ENCODE results near the gene TMEM107.

TMEM107 gene

GRCh38 chr17:8141045-8141444, 35.1 kb downstream of the TMEM107 start:
- no peaks in the 10 kb centered on the region for H3K27me3 Mint-ChIP-seq
- H3K4me1 Mint-ChIP-seq = peaks cover 3% of the 10 kb centered on the region
- H3K36me3 Mint-ChIP-seq = peaks cover 52% of the 10 kb centered on the region
- no peak for ATAC-seq
- H3K27ac Mint-ChIP-seq = no peak overlapping the region
- H3K4me3 Mint-ChIP-seq = no peak overlapping the region
- no peaks in the 10 kb centered on the region for H3K9me3 Mint-ChIP-seq

GRCh38 chr17:8140065-8141029, 35.8 kb downstream of the TMEM107 start:
- H3K4me3 Mint-ChIP-seq = no peak overlapping the region
- H3K9me3 Mint-ChIP-seq = no peaks in the 10 kb centered on the region
- no peaks in the 10 kb centered on the region for H3K27me3 Mint-ChIP-seq
- no peaks in the 10 kb centered on the region for H3K4me1 Mint-ChIP-seq
- peaks cover 45% of the 10 kb centered on the region for H3K36me3 Mint-ChIP-seq
- H3K27ac Mint-ChIP-seq = no peak overlapping the region
- no peak for ATAC-seq

- Mint-ChIP-seq H3K36me3 (peaks cover 31% of the 10 kb centered on the region), H3K27me3 (no peaks in the 10 kb centered on the region), H3K4me3 (no peak overlapping the region), H3K4me1 (no peaks in the 10 kb centered on the region), H3K9me3 (no peaks in the 10 kb centered on the region), H3K27ac (no peak overlapping the region)
- peak; percentile 98 for ATAC-seq
Observed at GRCh38 chr17:8138672-8139371, 37.4 kb downstream of the TMEM107 start.

- H3K27ac Mint-ChIP-seq = no peak overlapping the region
- no peaks in the 10 kb centered on the region for H3K9me3 Mint-ChIP-seq
- no peaks in the 10 kb centered on the region for H3K4me1 Mint-ChIP-seq
- H3K27me3 Mint-ChIP-seq = no peaks in the 10 kb centered on the region
- H3K4me3 Mint-ChIP-seq = no peak overlapping the region
- H3K36me3 Mint-ChIP-seq = peaks cover 26% of the 10 kb centered on the region
- ATAC-seq = peak; percentile 65
Observed at GRCh38 chr17:8138374-8138671, 37.9 kb downstream of the TMEM107 start.

- H3K4me3 Mint-ChIP-seq = no peak overlapping the region
- ATAC-seq = no peak
- H3K4me1 Mint-ChIP-seq = no peaks in the 10 kb centered on the region
- H3K27me3 Mint-ChIP-seq = no peaks in the 10 kb centered on the region
- H3K27ac Mint-ChIP-seq = no peak overlapping the region
- H3K36me3 Mint-ChIP-seq = peaks cover 21% of the 10 kb centered on the region
- no peaks in the 10 kb centered on the region for H3K9me3 Mint-ChIP-seq
Observed at GRCh38 chr17:8137645-8138373, 38.4 kb downstream of the TMEM107 start.

GRCh38 chr17:8133941-8134340, 42.2 kb downstream of the TMEM107 start:
- H3K36me3 Mint-ChIP-seq = no peaks in the 10 kb centered on the region
- peaks cover 17% of the 10 kb centered on the region for H3K27me3 Mint-ChIP-seq
- no peak for ATAC-seq
- H3K4me3 Mint-ChIP-seq = no peak overlapping the region
- H3K9me3 Mint-ChIP-seq = no peaks in the 10 kb centered on the region
- no peaks in the 10 kb centered on the region for H3K4me1 Mint-ChIP-seq
- no peak overlapping the region for H3K27ac Mint-ChIP-seq

GRCh38 chr17:8133399-8133798, 42.8 kb downstream of the TMEM107 start:
- Mint-ChIP-seq H3K9me3 (no peaks in the 10 kb centered on the region), H3K27ac (no peak overlapping the region), H3K4me1 (no peaks in the 10 kb centered on the region), H3K36me3 (no peaks in the 10 kb centered on the region), H3K27me3 (peaks cover 18% of the 10 kb centered on the region), H3K4me3 (no peak overlapping the region)
- ATAC-seq = no peak

GRCh38 chr17:8131844-8132441, 44.2 kb downstream of the TMEM107 start:
- no peak for ATAC-seq
- peaks cover 25% of the 10 kb centered on the region for H3K27me3 Mint-ChIP-seq
- peaks cover 6% of the 10 kb centered on the region for H3K4me1 Mint-ChIP-seq

GRCh38 chr17:8128125-8128784, 47.9 kb downstream of the TMEM107 start:
- H3K27ac Mint-ChIP-seq = no peak overlapping the region
- peaks cover 62% of the 10 kb centered on the region for H3K27me3 Mint-ChIP-seq
- H3K9me3 Mint-ChIP-seq = no peaks in the 10 kb centered on the region
- no peak overlapping the region for H3K4me3 Mint-ChIP-seq
- no peak for ATAC-seq
- no peaks in the 10 kb centered on the region for H3K36me3 Mint-ChIP-seq
- peaks cover 43% of the 10 kb centered on the region for H3K4me1 Mint-ChIP-seq

More at GRCh38 chr17:8131844-8132441, 44.2 kb downstream of the TMEM107 start:
- Mint-ChIP-seq H3K4me3 (no peak overlapping the region), H3K36me3 (no peaks in the 10 kb centered on the region), H3K27ac (no peak overlapping the region), H3K9me3 (no peaks in the 10 kb centered on the region)

- Mint-ChIP-seq H3K27ac (peak overlapping the region; percentile 75), H3K4me1 (peaks cover 54% of the 10 kb centered on the region), H3K36me3 (no peaks in the 10 kb centered on the region), H3K4me3 (peak overlapping the region; percentile 90), H3K9me3 (no peaks in the 10 kb centered on the region), H3K27me3 (peaks cover 74% of the 10 kb centered on the region)
- peak; percentile 61 for ATAC-seq
Observed at GRCh38 chr17:8126491-8127066, 49.6 kb downstream of the TMEM107 start.

- peaks cover 78% of the 10 kb centered on the region for H3K27me3 Mint-ChIP-seq
- H3K4me1 Mint-ChIP-seq = peaks cover 57% of the 10 kb centered on the region
- peak overlapping the region; percentile 75 for H3K27ac Mint-ChIP-seq
- H3K9me3 Mint-ChIP-seq = no peaks in the 10 kb centered on the region
- peak overlapping the region; percentile 81 for H3K4me3 Mint-ChIP-seq
- no peaks in the 10 kb centered on the region for H3K36me3 Mint-ChIP-seq
- no peak for ATAC-seq
Observed at GRCh38 chr17:8125947-8126490, 50.2 kb downstream of the TMEM107 start.

- peaks cover 82% of the 10 kb centered on the region for H3K27me3 Mint-ChIP-seq
- H3K4me3 Mint-ChIP-seq = peak overlapping the region; percentile 83
- ATAC-seq = peak; percentile 59
- peak overlapping the region; percentile 75 for H3K27ac Mint-ChIP-seq
- no peaks in the 10 kb centered on the region for H3K9me3 Mint-ChIP-seq
- H3K4me1 Mint-ChIP-seq = peaks cover 63% of the 10 kb centered on the region
- no peaks in the 10 kb centered on the region for H3K36me3 Mint-ChIP-seq
Observed at GRCh38 chr17:8125154-8125946, 50.8 kb downstream of the TMEM107 start.

GRCh38 chr17:8124350-8125153, 51.6 kb downstream of the TMEM107 start:
- H3K27ac Mint-ChIP-seq = peak overlapping the region; percentile 75
- peaks cover 71% of the 10 kb centered on the region for H3K4me1 Mint-ChIP-seq
- H3K9me3 Mint-ChIP-seq = no peaks in the 10 kb centered on the region
- peak overlapping the region; percentile 83 for H3K4me3 Mint-ChIP-seq
- H3K27me3 Mint-ChIP-seq = peaks cover 75% of the 10 kb centered on the region
- ATAC-seq = no peak
- no peaks in the 10 kb centered on the region for H3K36me3 Mint-ChIP-seq
